H1 (cell line): ENCODE results near the gene MAPKAP1. TPM values are rescaled to one million over a fixed set of nuclear protein-coding genes. Genes with fewer than 3 reads are reported as not detected.

Experiments
- CTBP2 ChIP-seq: IDR thresholded peaks from 2 replicates; pipeline ENCODE4 v1.7.0; 2011; ENCODE audit warnings: borderline replicate concordance, mild to moderate bottlenecking, moderate library complexity, mixed read lengths, low read length; ENCODE audit not compliant: insufficient read depth, insufficient read length
- RAD21 ChIP-seq, 2 experiments: IDR thresholded peaks in 1 of 2; conservative IDR thresholded peaks in 1 of 2; 2 replicates each; pipeline ENCODE4 v1.6.1; 2011; ENCODE audit warnings: low read depth in 2 of 2, low read length in 2 of 2, improper control_type of control experiment in 1 of 2, inconsistent platforms in 1 of 2, mild to moderate bottlenecking in 1 of 2, moderate library complexity in 1 of 2
- polyA plus RNA-seq, 7 experiments: library from polyadenylated mRNA; depleted of rRNA in 3 of 7; stranded (reverse) in 5 of 7; unstranded in 2 of 7; fragments of >200 nt in 5 of 7; fragments of 200-250 nt in 2 of 7; gene quantifications; 1 replicate in 5 of 7; 2 replicates in 1 of 7; 4 replicates in 1 of 7; pipeline versions ENCODE4 v1.2.1 to v1.2.3, GENCODE V29; 2011 to 2013; ENCODE audit warnings: missing spikeins in 2 of 7, mixed read lengths in 2 of 7
- total RNA-seq: library from RNA; stranded (reverse); fragmentation: NEBNext Ultra II Directional; extraction: Animal tissue kit (Norgen Biotek cat#: 25700); gene quantifications from 2 replicates; pipeline ENCODE4 v1.2.1, GENCODE V29; 2021
- TF ChIP-seq, protein P1 (sequence below): IDR thresholded peaks from 2 replicates; pipeline ENCODE4 v1.6.1; 2011; ENCODE audit warnings: low read length, improper control_type of control experiment
- TF ChIP-seq, protein P2 (sequence below): fragments of 300-600 bp; sonication (generic); IDR thresholded peaks from 2 replicates; pipeline ENCODE4 v1.7.1; 2012; ENCODE audit warnings: low read length, moderate library complexity, mild to moderate bottlenecking, inconsistent platforms; ENCODE audit not compliant: insufficient replicate concordance

The MAPKAP1 gene
- total and polyA plus RNA-seq, 2 of the 8 experiments (the other 6 are each of a cell fraction or from before 2014, with no cell fraction given): 79.2 to 140 TPM

DNA sequence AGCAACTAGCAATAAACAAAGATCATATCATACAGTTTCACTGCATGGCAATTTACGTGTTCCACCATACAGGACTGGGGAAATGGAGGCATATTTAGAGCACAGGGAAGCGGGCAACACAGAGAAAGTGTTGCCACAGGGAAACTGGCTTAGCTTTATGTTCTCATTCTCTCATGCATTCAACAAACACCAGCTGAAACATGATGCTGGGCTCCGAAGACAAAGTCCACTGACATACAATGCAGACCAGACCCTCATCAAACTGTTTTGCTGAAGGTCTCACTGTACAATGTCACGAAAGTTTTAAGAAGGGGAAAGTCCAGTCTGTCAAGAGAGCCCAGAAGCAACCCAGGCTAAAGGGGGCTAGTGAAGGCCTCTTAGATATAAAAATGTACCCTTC lies 115.1 kb downstream of the MAPKAP1 start (continued):
- TF ChIP-seq RAD21 (IDR thresholded peaks at IDR 0.05 in 1 of 2, conservative IDR thresholded peaks at IDR 0.05 in 1 of 2; ENCODE audit: low read depth in 2 of 2, low read length in 2 of 2) (no peak), CTBP2 (no peak)
- TF ChIP-seq, protein P1, sequence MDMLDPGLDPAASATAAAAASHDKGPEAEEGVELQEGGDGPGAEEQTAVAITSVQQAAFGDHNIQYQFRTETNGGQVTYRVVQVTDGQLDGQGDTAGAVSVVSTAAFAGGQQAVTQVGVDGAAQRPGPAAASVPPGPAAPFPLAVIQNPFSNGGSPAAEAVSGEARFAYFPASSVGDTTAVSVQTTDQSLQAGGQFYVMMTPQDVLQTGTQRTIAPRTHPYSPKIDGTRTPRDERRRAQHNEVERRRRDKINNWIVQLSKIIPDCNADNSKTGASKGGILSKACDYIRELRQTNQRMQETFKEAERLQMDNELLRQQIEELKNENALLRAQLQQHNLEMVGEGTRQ: no peak
- TF ChIP-seq, protein P2, sequence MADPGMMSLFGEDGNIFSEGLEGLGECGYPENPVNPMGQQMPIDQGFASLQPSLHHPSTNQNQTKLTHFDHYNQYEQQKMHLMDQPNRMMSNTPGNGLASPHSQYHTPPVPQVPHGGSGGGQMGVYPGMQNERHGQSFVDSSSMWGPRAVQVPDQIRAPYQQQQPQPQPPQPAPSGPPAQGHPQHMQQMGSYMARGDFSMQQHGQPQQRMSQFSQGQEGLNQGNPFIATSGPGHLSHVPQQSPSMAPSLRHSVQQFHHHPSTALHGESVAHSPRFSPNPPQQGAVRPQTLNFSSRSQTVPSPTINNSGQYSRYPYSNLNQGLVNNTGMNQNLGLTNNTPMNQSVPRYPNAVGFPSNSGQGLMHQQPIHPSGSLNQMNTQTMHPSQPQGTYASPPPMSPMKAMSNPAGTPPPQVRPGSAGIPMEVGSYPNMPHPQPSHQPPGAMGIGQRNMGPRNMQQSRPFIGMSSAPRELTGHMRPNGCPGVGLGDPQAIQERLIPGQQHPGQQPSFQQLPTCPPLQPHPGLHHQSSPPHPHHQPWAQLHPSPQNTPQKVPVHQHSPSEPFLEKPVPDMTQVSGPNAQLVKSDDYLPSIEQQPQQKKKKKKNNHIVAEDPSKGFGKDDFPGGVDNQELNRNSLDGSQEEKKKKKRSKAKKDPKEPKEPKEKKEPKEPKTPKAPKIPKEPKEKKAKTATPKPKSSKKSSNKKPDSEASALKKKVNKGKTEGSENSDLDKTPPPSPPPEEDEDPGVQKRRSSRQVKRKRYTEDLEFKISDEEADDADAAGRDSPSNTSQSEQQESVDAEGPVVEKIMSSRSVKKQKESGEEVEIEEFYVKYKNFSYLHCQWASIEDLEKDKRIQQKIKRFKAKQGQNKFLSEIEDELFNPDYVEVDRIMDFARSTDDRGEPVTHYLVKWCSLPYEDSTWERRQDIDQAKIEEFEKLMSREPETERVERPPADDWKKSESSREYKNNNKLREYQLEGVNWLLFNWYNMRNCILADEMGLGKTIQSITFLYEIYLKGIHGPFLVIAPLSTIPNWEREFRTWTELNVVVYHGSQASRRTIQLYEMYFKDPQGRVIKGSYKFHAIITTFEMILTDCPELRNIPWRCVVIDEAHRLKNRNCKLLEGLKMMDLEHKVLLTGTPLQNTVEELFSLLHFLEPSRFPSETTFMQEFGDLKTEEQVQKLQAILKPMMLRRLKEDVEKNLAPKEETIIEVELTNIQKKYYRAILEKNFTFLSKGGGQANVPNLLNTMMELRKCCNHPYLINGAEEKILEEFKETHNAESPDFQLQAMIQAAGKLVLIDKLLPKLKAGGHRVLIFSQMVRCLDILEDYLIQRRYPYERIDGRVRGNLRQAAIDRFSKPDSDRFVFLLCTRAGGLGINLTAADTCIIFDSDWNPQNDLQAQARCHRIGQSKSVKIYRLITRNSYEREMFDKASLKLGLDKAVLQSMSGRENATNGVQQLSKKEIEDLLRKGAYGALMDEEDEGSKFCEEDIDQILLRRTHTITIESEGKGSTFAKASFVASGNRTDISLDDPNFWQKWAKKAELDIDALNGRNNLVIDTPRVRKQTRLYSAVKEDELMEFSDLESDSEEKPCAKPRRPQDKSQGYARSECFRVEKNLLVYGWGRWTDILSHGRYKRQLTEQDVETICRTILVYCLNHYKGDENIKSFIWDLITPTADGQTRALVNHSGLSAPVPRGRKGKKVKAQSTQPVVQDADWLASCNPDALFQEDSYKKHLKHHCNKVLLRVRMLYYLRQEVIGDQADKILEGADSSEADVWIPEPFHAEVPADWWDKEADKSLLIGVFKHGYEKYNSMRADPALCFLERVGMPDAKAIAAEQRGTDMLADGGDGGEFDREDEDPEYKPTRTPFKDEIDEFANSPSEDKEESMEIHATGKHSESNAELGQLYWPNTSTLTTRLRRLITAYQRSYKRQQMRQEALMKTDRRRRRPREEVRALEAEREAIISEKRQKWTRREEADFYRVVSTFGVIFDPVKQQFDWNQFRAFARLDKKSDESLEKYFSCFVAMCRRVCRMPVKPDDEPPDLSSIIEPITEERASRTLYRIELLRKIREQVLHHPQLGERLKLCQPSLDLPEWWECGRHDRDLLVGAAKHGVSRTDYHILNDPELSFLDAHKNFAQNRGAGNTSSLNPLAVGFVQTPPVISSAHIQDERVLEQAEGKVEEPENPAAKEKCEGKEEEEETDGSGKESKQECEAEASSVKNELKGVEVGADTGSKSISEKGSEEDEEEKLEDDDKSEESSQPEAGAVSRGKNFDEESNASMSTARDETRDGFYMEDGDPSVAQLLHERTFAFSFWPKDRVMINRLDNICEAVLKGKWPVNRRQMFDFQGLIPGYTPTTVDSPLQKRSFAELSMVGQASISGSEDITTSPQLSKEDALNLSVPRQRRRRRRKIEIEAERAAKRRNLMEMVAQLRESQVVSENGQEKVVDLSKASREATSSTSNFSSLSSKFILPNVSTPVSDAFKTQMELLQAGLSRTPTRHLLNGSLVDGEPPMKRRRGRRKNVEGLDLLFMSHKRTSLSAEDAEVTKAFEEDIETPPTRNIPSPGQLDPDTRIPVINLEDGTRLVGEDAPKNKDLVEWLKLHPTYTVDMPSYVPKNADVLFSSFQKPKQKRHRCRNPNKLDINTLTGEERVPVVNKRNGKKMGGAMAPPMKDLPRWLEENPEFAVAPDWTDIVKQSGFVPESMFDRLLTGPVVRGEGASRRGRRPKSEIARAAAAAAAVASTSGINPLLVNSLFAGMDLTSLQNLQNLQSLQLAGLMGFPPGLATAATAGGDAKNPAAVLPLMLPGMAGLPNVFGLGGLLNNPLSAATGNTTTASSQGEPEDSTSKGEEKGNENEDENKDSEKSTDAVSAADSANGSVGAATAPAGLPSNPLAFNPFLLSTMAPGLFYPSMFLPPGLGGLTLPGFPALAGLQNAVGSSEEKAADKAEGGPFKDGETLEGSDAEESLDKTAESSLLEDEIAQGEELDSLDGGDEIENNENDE: no peak
